B cell (primary cell): ENCODE results near the gene TCF12. TPM values are rescaled to one million over a fixed set of nuclear protein-coding genes. Genes with fewer than 3 reads are reported as not detected.

Experiments
- ATAC-seq: fragments of 200-7000 bp; cut with Tn5 transposase; one replicate; pipeline ENCODE4 v1.10.0; 2021; ENCODE audit warnings: low read depth, mild to moderate bottlenecking, moderate number of reproducible peaks, moderate library complexity
- CTCF ChIA-PET: fragments of 350-600 bp; sonication (Branson Sonifier 250); formaldehyde crosslinking; loops from one replicate; lab custom pipeline; 2021; ENCODE audit warnings: antibody characterized with exemption, inconsistent platforms; lab: Charles Lee
- POLR2A ChIA-PET: fragments of 350-600 bp; sonication (Branson Sonifier 250); formaldehyde crosslinking; loops from one replicate; lab custom pipeline; 2021; ENCODE audit warnings: antibody characterized with exemption; lab: Charles Lee
- DNase-seq: peaks from one replicate; pipeline ENCODE4 v3.0.0; 2013
- H2AFZ ChIP-seq: 2 replicates; pipeline ENCODE4 v1.6.1; 2012; ENCODE audit warnings: mild to moderate bottlenecking, low read depth, low read length; ENCODE audit not compliant: insufficient read depth, poor library complexity, severe bottlenecking
- H3K27ac ChIP-seq, 2 donors: 1 replicate in 1 of 2; 2 replicates in 1 of 2; pipeline ENCODE4 v1.5.1; 2012 to 2013; ENCODE audit warnings: low read length in 2 of 2, mild to moderate bottlenecking in 2 of 2, moderate library complexity in 1 of 2
- H3K27me3 ChIP-seq, 4 experiments: fragments of 200-600 bp in 1 of 4; sonication (generic) in 1 of 4; replicated peaks in 1 of 4; 1 replicate in 2 of 4; 2 replicates in 2 of 4; pipeline versions ENCODE4 v1.6.1 to v1.7.0; 2013 to 2016; ENCODE audit warnings: low read length in 3 of 4, mild to moderate bottlenecking in 2 of 4, mixed read lengths in 1 of 4, moderate library complexity in 1 of 4; ENCODE audit not compliant: insufficient read depth in 4 of 4, control insufficient read depth in 3 of 4; ENCODE audit errors: control extremely low read depth in 1 of 4
- H3K36me3 ChIP-seq, 2 experiments: replicated peaks in 1 of 2; 1 replicate in 1 of 2; 2 replicates in 1 of 2; pipeline versions ENCODE4 v1.6.1 to v1.7.1; 2013; ENCODE audit warnings: low read length in 1 of 2; ENCODE audit not compliant: insufficient read depth in 2 of 2, control insufficient read depth in 1 of 2; ENCODE audit errors: control extremely low read depth in 1 of 2, extremely low read depth in 1 of 2
- H3K4me1 ChIP-seq, 2 donors: fragments of 200-600 bp in 1 of 2; sonication (generic) in 1 of 2; 1 replicate in 1 of 2; 2 replicates in 1 of 2; pipeline versions ENCODE4 v1.5.1 to v1.6.1; 2013 to 2017; ENCODE audit warnings: low read length in 2 of 2; ENCODE audit not compliant: control insufficient read depth in 2 of 2, insufficient read depth in 2 of 2
- H3K4me2 ChIP-seq: replicated peaks from 2 replicates; pipeline ENCODE3; 2012; ENCODE audit warnings: mild to moderate bottlenecking, low read depth, low read length; ENCODE audit not compliant: poor library complexity, severe bottlenecking
- H3K4me3 ChIP-seq, 5 experiments: fragments of 200-600 bp in 1 of 5; sonication (generic) in 1 of 5; 1 replicate in 3 of 5; 2 replicates in 2 of 5; pipeline versions ENCODE4 v1.5.1 to v1.7.0; 2011 to 2016; ENCODE audit warnings: low read length in 4 of 5, mild to moderate bottlenecking in 4 of 5, low read depth in 2 of 5, control low read depth in 1 of 5, moderate library complexity in 1 of 5; ENCODE audit not compliant: insufficient read depth in 1 of 5; ENCODE audit errors: control extremely low read depth in 1 of 5, extremely low read depth in 1 of 5
- H3K79me2 ChIP-seq: fragments of 200-600 bp; sonication (generic); one replicate; pipeline ENCODE4 v1.6.0; 2016; ENCODE audit warnings: low read length; ENCODE audit not compliant: control insufficient read depth, insufficient read depth
- H3K9ac ChIP-seq: fragments of 200-600 bp; sonication (generic); 2 replicates; pipeline ENCODE4 v1.6.1; 2017; ENCODE audit warnings: mild to moderate bottlenecking, low read length, moderate library complexity
- H3K9me3 ChIP-seq, 3 donors: one replicate each; pipeline versions ENCODE4 v1.6.1 to v1.7.1; 2013; ENCODE audit warnings: low read length in 2 of 3; ENCODE audit not compliant: control insufficient read depth in 2 of 3, insufficient read depth in 1 of 3; ENCODE audit errors: control extremely low read depth in 1 of 3
- H4K20me1 ChIP-seq: 2 replicates; pipeline ENCODE4 v1.6.0; 2012; ENCODE audit warnings: mild to moderate bottlenecking, low read length; ENCODE audit not compliant: insufficient read depth, control insufficient read depth, poor library complexity, severe bottlenecking
- H3K27ac Mint-ChIP-seq: one replicate; pipeline ENCODE4 v1.8.0; 2021; ENCODE audit warnings: mixed read lengths
- H3K27me3 Mint-ChIP-seq: one replicate; pipeline ENCODE4 v1.8.0; 2021; ENCODE audit warnings: mixed read lengths
- H3K4me1 Mint-ChIP-seq: one replicate; pipeline ENCODE4 v1.8.0; 2021; ENCODE audit warnings: mixed read lengths
- H3K4me3 Mint-ChIP-seq: one replicate; pipeline ENCODE4 v1.8.0; 2021; ENCODE audit warnings: mixed read lengths
- H3K9me3 Mint-ChIP-seq: one replicate; pipeline ENCODE4 v1.8.0; 2022; ENCODE audit warnings: mixed read lengths; ENCODE audit not compliant: insufficient read depth
- EZH2 ChIP-seq: IDR thresholded peaks from 2 replicates; pipeline ENCODE4 v1.6.1; 2012; ENCODE audit warnings: borderline replicate concordance, low read depth, mild to moderate bottlenecking, moderate library complexity, low read length; ENCODE audit not compliant: insufficient read depth, poor library complexity, severe bottlenecking
- WGBS: methylation state at CpG from one replicate; pipeline ENCODE4 v1.1.5; 2013; ENCODE audit warnings: missing lambda C conversion rate; ENCODE audit not compliant: insufficient coverage; 5-methylcytosine and 5-hydroxymethylcytosine counted together
- intact Hi-C: fragments of 100-400 bp; cut with micrococcal nuclease; formaldehyde crosslinking; loops from one replicate; pipeline ENCODE4 v1.10.0; 2022
- polyA plus RNA-seq: library from polyadenylated mRNA; depleted of rRNA; stranded (reverse); fragments of >200 nt; gene quantifications from 2 replicates; pipeline ENCODE4 v1.2.3, GENCODE V29; 2012
- total RNA-seq, 2 donors: library from RNA; stranded (reverse); fragments of 120-200 nt in 1 of 2; gene quantifications; 1 replicate in 1 of 2; 2 replicates in 1 of 2; pipeline versions ENCODE4 v1.2.3 to v1.2.4, GENCODE V29; 2013 to 2022
- TF ChIP-seq, protein P1 (sequence below): fragments of 200-600 bp; IDR thresholded peaks from one replicate; pipeline ENCODE4 v1.8.0; 2022; ENCODE audit warnings: antibody characterized with exemption, mild to moderate bottlenecking

TCF12 gene
- total and polyA plus RNA-seq, 2 donors (not counting 1 experiment from before 2014, with no cell fraction given), result 27.1 to 131 TPM

DNA sequence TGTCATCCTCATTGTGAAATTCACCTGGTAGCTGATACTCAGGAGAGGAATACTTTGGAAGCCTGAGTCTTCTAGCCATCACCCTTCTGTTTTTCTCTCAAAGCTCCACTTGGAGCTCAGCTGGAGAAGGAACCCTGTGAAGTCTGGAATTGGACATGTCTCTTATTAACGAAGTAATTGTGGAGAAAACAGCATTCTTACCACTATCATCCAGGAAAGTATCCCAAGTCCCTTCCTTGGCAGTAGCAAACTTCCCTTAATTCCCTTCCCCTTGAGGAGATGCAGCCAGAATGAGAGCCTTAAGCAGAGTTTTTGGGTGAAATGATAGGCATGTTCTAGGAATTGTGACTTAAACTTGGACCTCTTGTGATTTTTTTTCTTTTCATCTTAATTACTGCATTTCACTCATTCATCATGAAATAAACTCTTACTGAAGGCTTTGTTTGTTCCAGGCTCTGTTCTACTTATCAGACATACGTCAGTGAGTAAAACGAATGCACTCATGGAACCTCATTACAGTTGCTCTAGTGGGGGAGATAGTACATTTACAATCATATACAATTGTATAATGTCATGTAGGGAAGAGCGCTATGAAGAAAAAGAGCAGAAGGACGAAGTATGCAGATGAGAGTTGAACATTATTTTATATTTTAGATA is 30.5 kb upstream of the TCF12 start:
- Mint-ChIP-seq H3K4me3 (peak overlapping the region; percentile 92), H3K27ac (peak overlapping the region; percentile 95), H3K27me3 (no peaks in the 10 kb centered on the region), H3K9me3 (no peaks in the 10 kb centered on the region), H3K4me1 (peaks cover 35% of the 10 kb centered on the region)
- Histone ChIP-seq H3K9me3 (no peaks in the 10 kb centered on the region), H3K27ac (peak overlapping the region; percentile 81 to 95), H2AFZ (peak overlapping the region; percentile 96), H3K79me2 (no peaks in the 10 kb centered on the region), H3K9ac (peak overlapping the region; percentile 88), H3K36me3 (no peaks in the 10 kb centered on the region), H3K4me2 (peak overlapping the region; percentile 80), H3K4me3 (peak overlapping the region; percentile 78 to 85 (median 78)), H3K4me1 (peaks cover 24 to 27% of the 10 kb centered on the region in 2 donors), H4K20me1 (no peaks in the 10 kb centered on the region), H3K27me3 (no peaks in the 10 kb centered on the region)
- 67% methylated on average over 1 of the region's 5 CpGs for WGBS
- no peak for TF ChIP-seq EZH2
- TF ChIP-seq, protein P1, sequence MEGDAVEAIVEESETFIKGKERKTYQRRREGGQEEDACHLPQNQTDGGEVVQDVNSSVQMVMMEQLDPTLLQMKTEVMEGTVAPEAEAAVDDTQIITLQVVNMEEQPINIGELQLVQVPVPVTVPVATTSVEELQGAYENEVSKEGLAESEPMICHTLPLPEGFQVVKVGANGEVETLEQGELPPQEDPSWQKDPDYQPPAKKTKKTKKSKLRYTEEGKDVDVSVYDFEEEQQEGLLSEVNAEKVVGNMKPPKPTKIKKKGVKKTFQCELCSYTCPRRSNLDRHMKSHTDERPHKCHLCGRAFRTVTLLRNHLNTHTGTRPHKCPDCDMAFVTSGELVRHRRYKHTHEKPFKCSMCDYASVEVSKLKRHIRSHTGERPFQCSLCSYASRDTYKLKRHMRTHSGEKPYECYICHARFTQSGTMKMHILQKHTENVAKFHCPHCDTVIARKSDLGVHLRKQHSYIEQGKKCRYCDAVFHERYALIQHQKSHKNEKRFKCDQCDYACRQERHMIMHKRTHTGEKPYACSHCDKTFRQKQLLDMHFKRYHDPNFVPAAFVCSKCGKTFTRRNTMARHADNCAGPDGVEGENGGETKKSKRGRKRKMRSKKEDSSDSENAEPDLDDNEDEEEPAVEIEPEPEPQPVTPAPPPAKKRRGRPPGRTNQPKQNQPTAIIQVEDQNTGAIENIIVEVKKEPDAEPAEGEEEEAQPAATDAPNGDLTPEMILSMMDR, result no peak
- ChIA-PET CTCF (interaction anchor here (0.8 to 2.0 kb wide), 4 partner anchors 19 to 415 kb away, joined by 3 to 15 read pairs (median 4); partner anchors contain the start of gene TCF12), POLR2A (interaction anchor here (0.8 to 3.1 kb wide), 2 partner anchors 31 to 154 kb away, joined by 3 to 31 read pairs; partner anchors contain the start of genes TCF12 and ZNF280D)
- intact Hi-C loops, result loop anchor here (1.0 to 5.0 kb wide), 2 partner anchors 30 to 156 kb away; partner anchors contain the start of genes TCF12 and ZNF280D
- ATAC-seq, result no peak
- peak; percentile 12 for DNase-seq

GRCh38 chr15:56890038-56890437 is 28.4 kb upstream of the TCF12 start:
- TF ChIP-seq, protein P1, result no peak
- TF ChIP-seq EZH2, result no peak
- intact Hi-C loops, result no loop called here
- peaks cover 34% of the 10 kb centered on the region for H3K4me1 Mint-ChIP-seq
- WGBS, result no CpG with 5 or more reads among the region's 2 CpGs
- H3K9ac ChIP-seq, result no peak overlapping the region
- no peak overlapping the region for H3K4me3 Mint-ChIP-seq
- H3K27ac Mint-ChIP-seq, result no peak overlapping the region
- ATAC-seq (no peak), DNase-seq (no peak)
- H3K9me3 ChIP-seq, result no peaks in the 10 kb centered on the region
- H4K20me1 ChIP-seq, result no peaks in the 10 kb centered on the region
- CTCF ChIA-PET, result interaction anchor here (1.0 kb wide), 1 partner anchor 20 kb away, joined by 3 read pairs; no protein-coding TSS in a partner anchor
- H3K4me1 ChIP-seq, result peaks cover 24 to 27% of the 10 kb centered on the region in 2 donors
- no peaks in the 10 kb centered on the region for H3K36me3 ChIP-seq
- H2AFZ ChIP-seq, result no peak overlapping the region
- H3K79me2 ChIP-seq, result no peaks in the 10 kb centered on the region
- POLR2A ChIA-PET, result no interaction called here
- H3K9me3 Mint-ChIP-seq, result no peaks in the 10 kb centered on the region
- H3K27ac ChIP-seq, result no peak overlapping the region
- no peak overlapping the region for H3K4me3 ChIP-seq
- no peak overlapping the region for H3K4me2 ChIP-seq
- H3K27me3 Mint-ChIP-seq, result no peaks in the 10 kb centered on the region
- H3K27me3 ChIP-seq, result no peaks in the 10 kb centered on the region
